Measurements from ENCODE around the gene NETO1. TPM values are rescaled to one million over a fixed set of nuclear protein-coding genes. Genes with fewer than 3 reads are reported as not detected.

NETO1 gene
- total and polyA plus RNA-seq, 2 of the 4 experiments (the other 2 are of a cell fraction), result 0.29 to 0.36 TPM

DNA sequence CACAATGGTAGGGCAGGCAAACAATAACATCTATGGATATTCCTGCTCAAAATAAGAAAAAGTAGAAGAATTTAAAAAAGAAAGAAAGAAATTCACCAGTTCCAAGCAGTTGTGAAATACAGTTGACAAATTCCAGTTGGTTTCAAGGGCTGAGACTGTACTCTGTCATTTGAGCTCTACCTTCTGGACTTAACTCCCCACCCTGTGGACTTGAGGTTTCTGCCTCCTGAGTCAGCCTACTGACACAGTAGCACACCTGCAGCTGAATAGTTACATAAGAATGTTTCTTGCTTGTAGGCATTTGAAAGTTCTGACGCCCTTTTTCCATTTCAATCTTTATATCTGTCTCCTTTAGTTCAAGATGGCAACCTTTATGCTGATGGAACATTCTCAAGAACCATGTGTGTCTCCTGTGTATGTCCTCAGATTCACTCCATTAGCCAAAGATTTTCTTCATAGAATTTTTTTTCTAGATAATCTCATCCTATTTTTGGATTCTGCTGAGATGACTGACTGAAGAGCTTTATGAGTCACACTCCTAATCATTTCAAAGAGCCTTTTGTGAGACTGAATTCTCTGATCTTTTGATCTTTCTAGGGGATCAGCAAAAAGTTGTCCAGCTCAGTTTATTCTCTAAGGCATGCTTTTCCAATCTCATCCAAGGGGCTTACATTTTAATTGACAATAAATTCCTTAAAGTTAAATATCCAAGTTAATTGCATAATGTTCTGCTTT lies 19.1 kb downstream of the NETO1 start:
- Histone ChIP-seq H3K14ac (replicated peaks; ENCODE audit: low read depth, low read length) (no peak overlapping the region), H2AFZ (replicated peaks; ENCODE audit: low read length, poor library complexity) (no peak overlapping the region), H2AK9ac (replicated peaks; ENCODE audit: low read depth, low read length, poor library complexity) (no peak overlapping the region), H3K79me1 (ENCODE audit: low read depth in 1 of 2, low read length in 2 of 2) (no peaks in the 10 kb centered on the region), H3K9ac (ENCODE audit: low read depth, low read length) (no peak overlapping the region), H3K27ac (ENCODE audit: insufficient read depth, low read length) (no peak overlapping the region), H3K4me1 (ENCODE audit: control insufficient read depth, insufficient read depth, low read length) (no peaks in the 10 kb centered on the region), H2BK20ac (ENCODE audit: low read depth, low read length) (no peak overlapping the region), H2BK120ac (ENCODE audit: low read depth, low read length) (no peak overlapping the region), H3K9me3 (ENCODE audit: control insufficient read depth, insufficient read depth, low read length) (peaks cover 8% of the 10 kb centered on the region; the same call in 1 of the 2 replicates), H3K4me3 (ENCODE audit: insufficient read depth, low read depth, low read length) (no peak overlapping the region), H3K36me3 (ENCODE audit: control insufficient read depth, insufficient read depth, low read length) (no peaks in the 10 kb centered on the region), H2AK5ac (ENCODE audit: low read depth, low read length) (no peak overlapping the region), H4K20me1 (ENCODE audit: insufficient read depth, low read length) (no peaks in the 10 kb centered on the region), H4K8ac (ENCODE audit: low read depth in 2 of 2, low read length in 2 of 2) (no peak overlapping the region), H3K56ac (ENCODE audit: extremely low read depth, insufficient read depth, low read length) (no peak overlapping the region), H3K4me2 (ENCODE audit: low read depth, low read length) (no peak overlapping the region), H3K9me1 (ENCODE audit: insufficient read depth, low read length) (no peaks in the 10 kb centered on the region), H4K91ac (ENCODE audit: insufficient read depth, low read depth, low read length) (no peak overlapping the region), H2BK5ac (ENCODE audit: low read depth, low read length, poor library complexity, severe bottlenecking) (no peak overlapping the region), H4K5ac (ENCODE audit: low read depth, low read length) (no peak overlapping the region), H3K27me3 (ENCODE audit: control insufficient read depth, insufficient read depth, low read length) (no peaks in the 10 kb centered on the region), H3K23ac (ENCODE audit: low read depth, low read length) (no peak overlapping the region), H2BK15ac (ENCODE audit: low read depth, low read length) (no peak overlapping the region), H3K4ac (ENCODE audit: low read depth, low read length) (no peak overlapping the region), H3K18ac (ENCODE audit: low read depth, low read length) (no peak overlapping the region)
- no peak for DNase-seq
- POLR2A ChIA-PET (ENCODE audit: unreplicated experiment), result no interaction called here
- WGBS, 2 experiments (ENCODE audit: extremely low coverage in 2 of 2, insufficient read length in 1 of 2), result no CpG with 5 or more reads among the region's 1 CpG
- dilution Hi-C loops (cut with HindIII; ENCODE audit: low sequenced_read_pairs, unreplicated experiment), result no loop called here
- intact Hi-C loops (cut with micrococcal nuclease), result no loop called here
- BruUV-seq (replicated peaks), result no TSS peak
- no peak for TF ChIP-seq RCOR1 (IDR thresholded peaks at IDR 0.05; ENCODE audit: insufficient replicate concordance, low read length)
- TF ChIP-seq NFE2L2 (IDR thresholded peaks at IDR 0.05; ENCODE audit: low read depth, low read length), result no peak
- no peak for TF ChIP-seq MAZ (IDR thresholded peaks at IDR 0.05; ENCODE audit: borderline replicate concordance, low read depth, low read length)
- no peak for TF ChIP-seq MXI1 (IDR thresholded peaks at IDR 0.05; ENCODE audit: borderline replicate concordance, low read depth, low read length)
- TF ChIP-seq SMC3 (IDR thresholded peaks at IDR 0.05; ENCODE audit: low read depth, low read length), result no peak
- no peak for TF ChIP-seq RFX5 (IDR thresholded peaks at IDR 0.05; ENCODE audit: low read depth, low read length)
- TF ChIP-seq RAD21 (IDR thresholded peaks at IDR 0.05; ENCODE audit: low read length), result no peak
- TF ChIP-seq FOS (IDR thresholded peaks at IDR 0.05; ENCODE audit: low read depth, low read length), result no peak
- TF ChIP-seq CHD1 (IDR thresholded peaks at IDR 0.05; ENCODE audit: low read depth, low read length), result no peak
- TF ChIP-seq POLR2A (IDR thresholded peaks at IDR 0.05; ENCODE audit: low read depth, low read length), result no peak
- TF ChIP-seq, protein P1, sequence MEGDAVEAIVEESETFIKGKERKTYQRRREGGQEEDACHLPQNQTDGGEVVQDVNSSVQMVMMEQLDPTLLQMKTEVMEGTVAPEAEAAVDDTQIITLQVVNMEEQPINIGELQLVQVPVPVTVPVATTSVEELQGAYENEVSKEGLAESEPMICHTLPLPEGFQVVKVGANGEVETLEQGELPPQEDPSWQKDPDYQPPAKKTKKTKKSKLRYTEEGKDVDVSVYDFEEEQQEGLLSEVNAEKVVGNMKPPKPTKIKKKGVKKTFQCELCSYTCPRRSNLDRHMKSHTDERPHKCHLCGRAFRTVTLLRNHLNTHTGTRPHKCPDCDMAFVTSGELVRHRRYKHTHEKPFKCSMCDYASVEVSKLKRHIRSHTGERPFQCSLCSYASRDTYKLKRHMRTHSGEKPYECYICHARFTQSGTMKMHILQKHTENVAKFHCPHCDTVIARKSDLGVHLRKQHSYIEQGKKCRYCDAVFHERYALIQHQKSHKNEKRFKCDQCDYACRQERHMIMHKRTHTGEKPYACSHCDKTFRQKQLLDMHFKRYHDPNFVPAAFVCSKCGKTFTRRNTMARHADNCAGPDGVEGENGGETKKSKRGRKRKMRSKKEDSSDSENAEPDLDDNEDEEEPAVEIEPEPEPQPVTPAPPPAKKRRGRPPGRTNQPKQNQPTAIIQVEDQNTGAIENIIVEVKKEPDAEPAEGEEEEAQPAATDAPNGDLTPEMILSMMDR (conservative IDR thresholded peaks at IDR 0.05; ENCODE audit: low read depth, low read length), result no peak
- CTCF ChIA-PET, result no interaction called here
- no peak for ATAC-seq (ENCODE audit: low read depth)
- in situ Hi-C loops (cut with MboI; ENCODE audit: low sequenced_read_pairs), result no loop called here
